ENCODE measurements around the gene SLC9A8. TPM values are rescaled to one million over a fixed set of nuclear protein-coding genes. Genes with fewer than 3 reads are reported as not detected.

SLC9A8 gene
- total and polyA plus RNA-seq, 2 of the 8 experiments (the other 6 are each of a cell fraction or from before 2014, with no cell fraction given) = 3.2 to 6.2 TPM

DNA sequence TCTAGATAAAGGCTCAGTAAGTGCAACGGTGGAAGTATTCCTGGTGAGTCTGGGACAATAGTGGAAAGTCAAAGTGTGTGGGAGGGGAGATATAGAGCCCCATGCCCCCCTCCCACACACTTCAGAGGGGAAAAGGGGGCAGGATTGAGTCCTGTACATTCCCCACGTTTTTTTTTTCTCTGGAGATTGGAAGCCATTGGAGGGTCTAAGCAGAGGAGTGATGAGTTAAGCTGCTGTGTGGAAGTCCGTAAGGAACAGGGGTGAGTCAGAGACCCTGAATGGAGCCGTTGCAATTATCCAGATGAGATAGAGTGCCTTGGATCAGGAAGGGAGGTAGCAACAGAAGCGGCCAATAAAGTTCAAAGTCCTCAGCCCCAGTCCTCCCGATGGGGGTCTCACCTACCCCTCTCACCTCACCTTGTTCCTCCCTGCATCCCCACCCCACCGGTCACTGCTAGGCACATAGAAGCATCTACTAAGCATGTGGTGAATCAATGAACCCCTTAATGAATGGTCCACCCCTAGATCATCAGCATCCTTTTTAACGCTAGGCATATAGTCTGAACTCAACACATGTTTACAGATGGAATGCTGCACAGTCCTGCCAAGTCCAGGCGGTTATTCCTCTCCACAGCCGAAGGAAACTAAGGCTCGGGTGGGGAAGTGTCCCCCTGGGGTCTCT is 662 bp upstream of the SLC9A8 start (continued):
- no peak for TF ChIP-seq CTBP2 (IDR thresholded peaks at IDR 0.05; ENCODE audit: borderline replicate concordance, insufficient read depth, insufficient read length, low read length)

Data from H1 (cell line).